HG03175 (cell line): ENCODE results near the gene MAPKAPK2.
"Not testable (repeated sequence)": the region's sequence is repeated elsewhere in the genome, so short reads cannot be mapped to it uniquely, and the experiment has no call there.

ENCODE experiments used
- ATAC-seq: cut with Tn5 transposase; IDR thresholded peaks from one replicate; pipeline ENCODE4 v1.9.1; 2021; ENCODE audit warnings: mild to moderate bottlenecking, moderate library complexity; ENCODE audit not compliant: unreplicated experiment

MAPKAPK2 gene

GRCh38 chr1:206684478-206685333 lies at the start of gene MAPKAPK2:
Gene MAPKAPK2 (plus strand): TSS chr1:206684905. CDS start chr1:206685230, 325 bp downstream.
- peak; percentile 37 for ATAC-seq

GRCh38 chr1:206635080-206635977 lies 49.4 kb upstream of the MAPKAPK2 start, which contains the start of gene DYRK3:
Gene DYRK3 (plus strand): TSS chr1:206635536. CDS start chr1:206635704, 168 bp downstream.
- ATAC-seq: peak; percentile 94

GRCh38 chr1:206635978-206636345 lies 48.7 kb upstream of the MAPKAPK2 start:
- ATAC-seq: no peak

- ATAC-seq: no peak
Observed at GRCh38 chr1:206636671-206637070, 48.0 kb upstream of the MAPKAPK2 start.

- ATAC-seq: no peak
Observed at GRCh38 chr1:206637605-206638004, 47.1 kb upstream of the MAPKAPK2 start.

GRCh38 chr1:206642074-206642473 lies 42.6 kb upstream of the MAPKAPK2 start:
- not testable (repeated sequence) for ATAC-seq

GRCh38 chr1:206643118-206643698 lies 41.5 kb upstream of the MAPKAPK2 start:
- no peak for ATAC-seq

- no peak for ATAC-seq
Observed at GRCh38 chr1:206646504-206646903, 38.2 kb upstream of the MAPKAPK2 start.

- no peak for ATAC-seq
Observed at GRCh38 chr1:206647224-206647623, 37.5 kb upstream of the MAPKAPK2 start.

GRCh38 chr1:206649261-206649921 lies 35.3 kb upstream of the MAPKAPK2 start:
- ATAC-seq: no peak

- ATAC-seq: no peak
Observed at GRCh38 chr1:206651014-206651413, 33.7 kb upstream of the MAPKAPK2 start.

GRCh38 chr1:206651958-206652890 lies 32.5 kb upstream of the MAPKAPK2 start:
- ATAC-seq: no peak

GRCh38 chr1:206653715-206654459 lies 30.8 kb upstream of the MAPKAPK2 start:
- ATAC-seq: no peak

GRCh38 chr1:206654828-206655227 lies 29.9 kb upstream of the MAPKAPK2 start:
- ATAC-seq: no peak

GRCh38 chr1:206655471-206655882 lies 29.2 kb upstream of the MAPKAPK2 start:
- ATAC-seq: no peak

GRCh38 chr1:206656936-206657335 lies 27.8 kb upstream of the MAPKAPK2 start:
- ATAC-seq: no peak

- no peak for ATAC-seq
Observed at GRCh38 chr1:206657751-206658150, 27.0 kb upstream of the MAPKAPK2 start.

GRCh38 chr1:206658264-206658980 lies 26.3 kb upstream of the MAPKAPK2 start:
- ATAC-seq: no peak
